CD4-positive, alpha-beta T cell treated with Interleukin-2 at 100 ng/mL for 4 hours (primary cell): ENCODE data around the gene C17orf50.
"Not testable (repeated sequence)": the region's sequence is repeated elsewhere in the genome, so short reads cannot be mapped to it uniquely, and the experiment has no call there.

Experiments
- DNase-seq: peaks from one replicate; pipeline ENCODE4 v3.0.0-alpha.2; 2020; ENCODE audit warnings: low spot score

Gene C17orf50

DNA sequence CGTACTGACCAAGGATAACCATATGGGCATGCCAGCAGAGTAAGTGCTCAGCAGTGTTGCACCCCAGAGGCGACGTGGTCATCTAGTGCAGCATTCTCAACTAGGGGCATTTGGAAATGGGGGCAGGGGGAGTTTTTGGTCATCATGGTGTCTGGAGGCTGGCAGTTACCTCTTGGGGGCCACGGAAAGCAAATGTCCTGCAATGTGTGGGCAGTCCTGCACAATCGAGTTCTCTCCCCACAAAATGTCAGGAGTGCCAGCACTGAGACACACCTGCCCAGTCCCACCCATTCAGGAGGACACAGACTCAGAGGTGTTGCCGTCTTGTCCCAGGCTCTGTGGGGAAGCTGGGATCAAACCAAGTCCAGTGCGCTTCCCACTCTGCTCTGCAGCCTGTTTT, 26.3 kb upstream of the C17orf50 start:
- no peak for DNase-seq

- DNase-seq, result no peak
Observed at GRCh38 chr17:35735036-35735805, 25.5 kb upstream of the C17orf50 start.

GRCh38 chr17:35736236-35736635, 24.5 kb upstream of the C17orf50 start:
- no peak for DNase-seq

GRCh38 chr17:35738519-35739133, 22.1 kb upstream of the C17orf50 start:
- DNase-seq, result no peak

DNA sequence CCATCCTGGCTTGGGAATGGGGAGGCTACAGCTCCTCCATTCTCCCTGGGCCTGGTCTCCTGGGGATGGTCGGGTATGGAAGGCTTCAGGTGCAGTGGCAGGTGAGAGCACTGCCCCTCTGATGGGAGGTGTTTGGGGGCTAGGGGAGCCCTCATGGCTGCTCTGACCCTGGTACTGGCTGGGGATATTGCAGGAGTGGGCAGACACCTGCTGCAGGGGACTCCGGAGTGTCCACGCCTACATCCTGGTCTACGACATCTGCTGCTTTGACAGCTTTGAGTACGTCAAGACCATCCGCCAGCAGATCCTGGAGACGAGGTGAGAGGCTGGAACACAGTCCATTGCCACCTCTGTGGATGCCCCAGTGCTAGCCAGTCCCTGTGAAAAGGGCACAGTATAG, 20.5 kb upstream of the C17orf50 start:
- DNase-seq, result no peak

- DNase-seq, result no peak
Observed at GRCh38 chr17:35740997-35741931, 19.4 kb upstream of the C17orf50 start.

DNA sequence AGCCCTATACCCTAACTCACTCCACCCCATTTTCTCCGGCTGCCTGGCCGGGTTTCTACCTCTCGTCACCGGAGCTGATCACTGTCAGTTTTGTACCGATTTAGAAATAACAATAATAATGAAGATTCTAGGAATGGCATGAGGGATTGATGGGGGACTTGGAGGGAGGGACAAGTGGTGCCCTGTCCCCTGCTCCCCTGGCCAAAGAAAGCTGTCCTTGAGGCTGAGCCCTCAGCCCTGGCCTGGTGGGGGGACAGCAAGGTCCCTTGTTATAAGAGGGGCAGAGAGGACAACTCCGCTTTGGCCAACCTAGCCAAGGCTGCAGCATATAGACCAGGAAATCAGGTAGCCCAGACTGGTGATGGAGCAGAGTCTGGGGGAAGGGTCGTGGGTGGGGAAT, 18.2 kb upstream of the C17orf50 start:
- no peak for DNase-seq

GRCh38 chr17:35742896-35743477, 17.7 kb upstream of the C17orf50 start:
- DNase-seq, result no peak

DNA sequence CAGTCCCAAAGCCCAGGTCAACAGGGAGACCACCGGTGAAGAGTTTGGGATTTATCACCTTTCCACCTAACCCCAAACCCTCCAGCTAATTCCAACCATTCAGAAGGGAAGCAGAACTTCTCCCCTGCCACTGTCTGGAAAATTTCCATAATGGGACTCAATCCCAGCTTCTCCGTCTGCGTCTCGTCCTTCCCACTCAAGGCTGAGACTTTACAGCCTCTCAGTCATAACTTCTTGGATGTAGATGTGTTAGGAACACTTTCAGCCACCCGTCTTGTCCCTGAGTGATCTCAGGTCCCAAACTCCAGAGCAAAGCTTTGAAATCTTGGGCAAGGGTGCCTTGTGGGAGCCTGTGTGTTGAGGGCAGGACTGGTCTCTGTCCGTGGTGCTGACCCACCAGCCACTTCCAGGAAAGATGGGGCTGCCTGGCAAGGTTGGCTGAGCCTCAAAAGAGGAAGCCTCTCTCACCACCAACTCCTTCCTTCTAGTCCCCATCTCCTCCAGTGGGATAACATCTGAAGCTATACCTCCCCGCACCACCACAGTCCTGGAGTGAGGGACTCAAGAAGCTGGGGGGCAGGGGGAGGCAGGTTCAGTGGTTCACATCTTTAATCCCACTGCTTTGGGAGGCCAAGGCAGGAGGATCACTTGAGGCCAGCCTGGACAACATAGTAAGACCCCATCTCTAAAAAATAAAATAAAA, 16.9 kb upstream of the C17orf50 start:
- DNase-seq, result no peak

- no peak for DNase-seq
Observed at GRCh38 chr17:35744830-35745229, 15.9 kb upstream of the C17orf50 start.

GRCh38 chr17:35745246-35745645, 15.4 kb upstream of the C17orf50 start:
- no peak for DNase-seq

DNA sequence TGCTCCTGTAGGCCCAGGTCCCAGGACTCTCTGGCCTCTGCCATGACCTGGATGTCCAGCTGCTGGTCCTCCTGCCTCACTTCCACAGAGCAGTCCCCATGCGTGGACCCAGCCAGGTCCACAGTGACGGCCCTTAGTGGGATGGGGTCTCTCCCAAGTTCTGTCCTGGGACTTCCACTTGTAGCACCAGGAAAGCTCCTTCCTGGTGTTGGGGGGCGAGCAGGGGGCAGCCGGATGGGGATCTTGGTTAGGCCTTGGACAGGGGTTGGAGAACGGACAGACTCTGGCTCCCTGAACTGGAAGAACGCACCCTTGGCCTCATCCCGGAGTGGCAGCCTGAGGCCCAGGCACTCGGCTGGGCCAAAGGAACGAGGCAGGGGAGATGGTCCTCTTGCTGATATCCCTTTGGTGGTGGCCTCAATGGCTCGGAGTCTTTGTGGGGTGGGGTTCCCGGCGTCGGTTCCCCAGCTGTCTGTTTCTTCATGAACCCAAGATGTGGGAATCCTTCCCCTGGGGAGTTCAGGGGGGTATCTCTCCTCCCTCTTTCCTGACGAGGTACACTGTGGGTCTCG, 14.9 kb upstream of the C17orf50 start:
- no peak for DNase-seq

DNA sequence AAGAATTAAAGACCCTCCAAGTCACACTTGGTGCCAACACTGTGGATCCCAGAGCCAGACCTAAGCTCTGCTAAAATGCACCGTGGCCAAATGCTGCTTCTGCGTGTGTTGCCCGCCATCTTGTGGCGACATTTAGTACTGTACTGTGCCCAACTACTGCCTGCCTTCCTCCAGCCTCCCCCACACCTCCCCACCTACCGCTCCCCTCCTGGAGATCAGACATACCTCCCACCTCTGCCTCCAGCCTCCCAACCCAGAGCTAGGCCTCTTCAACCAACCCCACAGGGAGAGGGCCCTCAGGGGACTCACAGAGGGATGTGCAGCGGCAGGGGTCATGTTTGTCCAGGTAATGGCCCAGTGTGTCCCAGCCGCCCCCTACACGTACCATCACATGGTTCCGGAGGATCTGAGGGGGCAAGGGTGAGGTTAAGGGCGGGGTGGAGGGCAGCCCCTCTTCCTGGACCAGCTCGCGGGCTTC, 13.1 kb upstream of the C17orf50 start:
- DNase-seq, result peak; percentile 81

DNA sequence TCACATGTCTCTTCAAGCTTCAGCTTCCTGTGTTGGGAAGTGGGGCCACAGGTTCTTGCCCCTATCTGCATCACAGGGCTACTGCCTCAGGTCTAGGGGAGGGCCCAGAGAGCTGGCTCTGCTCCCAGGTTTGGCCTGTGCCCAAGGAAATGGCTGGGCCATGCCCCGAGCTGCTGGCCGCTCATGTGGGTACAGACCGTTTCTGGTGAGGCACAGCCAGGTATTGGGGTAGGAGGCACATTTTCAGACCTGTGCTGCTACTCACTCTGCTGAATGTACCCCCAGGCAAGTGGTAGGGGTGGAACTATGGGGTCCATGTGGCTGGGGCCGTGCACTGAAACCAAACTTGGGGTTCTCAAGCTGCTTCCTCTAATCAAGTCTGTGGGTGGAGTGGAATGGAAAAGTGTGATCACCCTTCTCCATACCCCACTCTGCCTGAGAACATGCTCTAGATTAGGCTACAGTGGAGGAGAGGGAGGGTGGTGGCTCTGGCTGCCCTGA, 12.3 kb upstream of the C17orf50 start:
- no peak for DNase-seq

DNA sequence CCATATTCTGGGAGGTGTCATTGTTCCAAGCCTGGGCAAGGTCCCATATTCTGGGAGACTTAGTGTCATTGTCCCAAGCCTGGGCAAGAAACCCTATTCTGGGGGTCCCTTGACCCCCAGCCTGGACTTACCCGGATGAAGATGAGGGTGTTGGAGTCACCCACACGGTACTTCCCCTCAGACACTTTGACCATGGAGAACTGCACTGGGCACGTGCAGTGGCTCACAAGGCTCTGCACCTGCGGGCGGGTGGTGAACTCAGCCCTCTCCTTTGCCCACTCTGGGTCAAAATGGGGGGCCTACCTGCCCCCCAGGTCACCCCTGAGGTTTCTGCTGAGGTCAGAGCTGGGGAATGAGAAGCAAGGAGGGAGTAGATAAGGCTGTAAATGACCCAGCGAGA, 11.7 kb upstream of the C17orf50 start:
- DNase-seq, result no peak

- no peak for DNase-seq
Observed at GRCh38 chr17:35749560-35750412, 10.9 kb upstream of the C17orf50 start.

DNA sequence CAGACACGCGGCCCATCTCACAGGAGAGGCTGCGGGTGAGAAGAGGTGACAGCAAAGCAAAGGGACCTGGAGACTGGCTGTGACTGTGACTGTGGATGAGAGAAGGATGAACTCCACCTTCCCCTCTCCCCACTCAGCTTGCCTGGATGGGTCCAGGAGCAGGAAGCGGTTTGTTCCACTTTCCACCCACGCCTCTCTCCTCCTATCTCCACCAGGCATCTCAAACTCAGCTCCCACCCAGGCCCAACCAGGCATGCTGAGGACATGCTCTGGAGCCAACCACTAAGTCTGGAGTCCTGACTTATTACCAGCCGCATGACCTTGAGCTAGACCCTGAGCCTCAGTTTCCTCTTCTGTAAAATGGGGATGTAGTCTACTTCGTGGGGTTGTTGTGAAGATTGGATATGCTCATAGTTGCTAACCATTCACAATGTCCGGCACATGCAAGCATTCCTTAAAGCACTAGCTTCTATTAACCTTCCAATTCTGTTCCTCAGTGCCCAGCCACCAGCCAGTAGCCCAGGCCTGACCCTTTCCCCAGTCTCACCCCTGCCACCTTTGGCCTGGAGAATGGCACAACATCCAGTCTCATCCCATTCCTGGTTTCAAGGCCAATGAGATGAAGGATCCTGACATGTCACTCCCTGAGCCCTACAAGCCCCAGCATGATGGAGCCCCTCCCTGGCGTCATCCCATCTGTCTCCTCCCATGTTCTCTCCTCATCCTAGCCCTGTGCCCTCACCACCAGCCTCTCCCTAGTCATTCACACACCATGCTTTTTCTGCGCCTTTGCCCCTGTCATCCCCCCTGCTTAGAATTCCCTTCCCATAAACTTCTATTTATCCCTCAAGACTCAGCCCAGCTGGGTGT, 9.9 kb upstream of the C17orf50 start:
- DNase-seq, result no peak

- DNase-seq, result not testable (repeated sequence)
Observed at GRCh38 chr17:35751541-35751940, 9.1 kb upstream of the C17orf50 start.

- no peak for DNase-seq
Observed at GRCh38 chr17:35752471-35752870, 8.2 kb upstream of the C17orf50 start.
